IPS-18c (cell line): Measurements from ENCODE around the gene NEDD4L.
"Not testable (repeated sequence)": the region's sequence is repeated elsewhere in the genome, so short reads cannot be mapped to it uniquely, and the experiment has no call there.

ENCODE experiments used
- H3K4me3 ChIP-seq: 2 replicates; pipeline ENCODE4 v1.7.0; 2013; ENCODE audit warnings: low read depth, mild to moderate bottlenecking, low read length, moderate library complexity; ENCODE audit not compliant: insufficient read depth
- H3K9me3 ChIP-seq: one replicate; pipeline ENCODE4 v1.6.1; 2013; ENCODE audit warnings: mild to moderate bottlenecking, low read length, moderate library complexity; ENCODE audit not compliant: control insufficient read depth, insufficient read depth

NEDD4L gene

GRCh38 chr18:58043491-58044369 is at the start of gene NEDD4L:
Gene NEDD4L, plus strand, starts transcription at chr18:58044226. Its CDS starts 435 bp downstream, at chr18:58044661.
- peaks cover 2% of the 10 kb centered on the region for H3K9me3 ChIP-seq

GRCh38 chr18:57995331-57995730 is 48.7 kb upstream of the NEDD4L start:
- Histone ChIP-seq H3K9me3 (no peaks in the 10 kb centered on the region), H3K4me3 (no peak overlapping the region)

More at GRCh38 chr18:58043491-58044369, at the start of gene NEDD4L:
- H3K4me3 ChIP-seq, result peak within 1 kb of the TSS; percentile 90

- H3K4me3 ChIP-seq, H3K9me3 ChIP-seq: not testable (repeated sequence)
These were observed 47.1 kb upstream of the NEDD4L start for GRCh38 chr18:57996894-57997293.

GRCh38 chr18:57997820-57998219 is 46.2 kb upstream of the NEDD4L start:
- Histone ChIP-seq H3K9me3 (no peaks in the 10 kb centered on the region), H3K4me3 (no peak overlapping the region)

- Histone ChIP-seq H3K9me3 (no peaks in the 10 kb centered on the region), H3K4me3 (no peak overlapping the region)
These were observed 45.6 kb upstream of the NEDD4L start for GRCh38 chr18:57998461-57998860.

- no peak overlapping the region for H3K4me3 ChIP-seq
- H3K9me3 ChIP-seq, result no peaks in the 10 kb centered on the region
These were observed 39.7 kb upstream of the NEDD4L start for GRCh38 chr18:58004317-58004716.

GRCh38 chr18:58005011-58005410 is 39.0 kb upstream of the NEDD4L start:
- no peaks in the 10 kb centered on the region for H3K9me3 ChIP-seq
- H3K4me3 ChIP-seq, result no peak overlapping the region

- Histone ChIP-seq H3K9me3 (no peaks in the 10 kb centered on the region), H3K4me3 (no peak overlapping the region)
These were observed 38.0 kb upstream of the NEDD4L start for GRCh38 chr18:58005885-58006523.

GRCh38 chr18:58009166-58009565 is 34.9 kb upstream of the NEDD4L start:
- Histone ChIP-seq H3K9me3 (no peaks in the 10 kb centered on the region), H3K4me3 (no peak overlapping the region)

GRCh38 chr18:58010265-58010664 is 33.8 kb upstream of the NEDD4L start:
- Histone ChIP-seq H3K4me3 (no peak overlapping the region), H3K9me3 (no peaks in the 10 kb centered on the region)

- Histone ChIP-seq H3K9me3 (no peaks in the 10 kb centered on the region), H3K4me3 (no peak overlapping the region)
These were observed 31.7 kb upstream of the NEDD4L start for GRCh38 chr18:58012356-58012755.

- Histone ChIP-seq H3K4me3 (no peak overlapping the region; the same call in 1 of the 2 replicates), H3K9me3 (no peaks in the 10 kb centered on the region)
These were observed 30.5 kb upstream of the NEDD4L start for GRCh38 chr18:58013241-58014211.

- Histone ChIP-seq H3K4me3 (no peak overlapping the region), H3K9me3 (no peaks in the 10 kb centered on the region)
These were observed 28.8 kb upstream of the NEDD4L start for GRCh38 chr18:58015065-58015780.

- no peak overlapping the region for H3K4me3 ChIP-seq
- no peaks in the 10 kb centered on the region for H3K9me3 ChIP-seq
These were observed 26.8 kb upstream of the NEDD4L start for GRCh38 chr18:58017267-58017666.

- Histone ChIP-seq H3K9me3 (no peaks in the 10 kb centered on the region), H3K4me3 (no peak overlapping the region)
These were observed 23.4 kb upstream of the NEDD4L start for GRCh38 chr18:58020567-58021107.

GRCh38 chr18:58021504-58021903 is 22.5 kb upstream of the NEDD4L start:
- H3K9me3 ChIP-seq, result no peaks in the 10 kb centered on the region
- no peak overlapping the region for H3K4me3 ChIP-seq
